Iris pigment epithelial cell (primary cell): Measurements from ENCODE around the gene CDH13.

Source experiments
- DNase-seq: peaks from one replicate; pipeline ENCODE4 v3.0.0-alpha.2; 2011; ENCODE audit warnings: low read depth

CDH13 gene

DNA sequence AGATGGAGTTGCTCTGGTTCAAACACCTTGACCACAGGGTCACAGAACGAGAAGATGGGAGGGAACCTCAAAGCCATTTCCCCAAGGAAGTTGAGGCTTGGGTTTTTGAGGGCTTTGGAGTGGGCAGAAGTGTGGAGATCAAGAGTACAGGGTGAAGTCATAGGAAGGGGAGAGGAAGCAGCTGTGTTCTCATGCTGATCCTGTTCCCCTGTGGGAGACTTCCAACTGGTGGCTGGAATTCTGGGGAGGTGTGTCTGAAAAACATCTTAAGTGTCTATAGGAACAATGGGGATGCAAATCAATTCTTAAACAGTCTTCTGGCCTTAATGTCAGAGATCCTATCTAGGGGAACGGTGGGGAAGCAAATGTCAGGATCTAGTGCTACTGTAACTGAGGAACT is 1142.2 kb downstream of the CDH13 start:
- no peak for DNase-seq

DNA sequence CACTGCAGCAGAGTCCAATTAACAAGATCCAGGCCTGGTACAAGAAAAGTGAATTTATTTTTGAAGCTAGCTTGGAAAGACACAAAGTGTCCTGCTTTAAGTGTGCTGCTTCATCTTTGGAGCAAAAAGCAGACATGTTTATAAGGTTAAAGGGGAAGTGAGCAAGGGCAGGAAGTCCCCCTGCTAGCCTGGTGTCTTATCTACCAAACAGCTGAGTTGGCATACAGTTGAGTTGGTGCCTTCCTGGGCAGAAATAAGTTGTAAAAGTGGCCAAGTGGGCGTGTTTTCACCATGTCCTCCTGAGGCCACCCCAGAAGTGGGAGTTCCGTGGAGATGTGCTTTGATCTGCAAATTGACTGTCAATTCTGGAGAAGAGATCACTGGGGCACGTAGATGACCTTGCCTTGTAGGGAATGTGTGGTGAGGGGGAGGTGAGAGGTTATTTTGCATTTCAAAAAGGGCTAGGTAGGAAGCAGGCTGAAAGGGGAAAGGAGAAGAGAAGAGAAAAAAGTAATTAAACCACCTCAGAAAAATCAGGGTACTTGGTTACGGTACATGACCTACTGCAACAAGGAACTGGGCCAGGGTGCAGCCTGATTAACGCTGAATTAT is 1142.7 kb downstream of the CDH13 start:
- no peak for DNase-seq

DNA sequence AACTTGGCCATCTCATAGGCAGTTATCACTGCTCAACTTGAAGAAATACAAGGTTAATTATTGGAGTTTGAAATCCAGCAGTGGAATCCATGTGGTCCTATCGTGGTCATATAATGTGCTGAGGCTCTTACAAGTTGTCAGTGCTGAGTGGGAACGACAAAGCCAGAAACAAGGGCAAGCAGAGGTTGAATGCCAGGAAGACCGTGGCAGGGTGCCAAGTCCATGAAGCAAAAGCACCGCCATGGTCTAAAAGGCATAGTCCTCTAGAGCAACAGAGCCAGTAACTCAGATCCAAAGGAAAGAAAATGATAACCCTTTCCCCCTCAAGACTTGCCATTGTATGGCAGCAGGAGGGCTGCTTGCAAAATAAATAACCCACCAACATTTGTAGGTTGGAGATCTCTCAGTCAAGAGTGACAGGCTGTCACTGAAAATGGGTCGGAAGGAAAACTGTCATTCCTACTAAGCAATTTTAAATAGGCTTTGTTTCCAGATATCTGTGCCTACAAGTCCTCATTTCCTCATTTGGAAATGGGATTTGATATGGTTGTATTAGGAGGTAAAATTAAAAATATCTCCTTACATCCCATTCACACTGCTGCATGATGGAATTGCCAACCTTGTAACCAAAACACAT is 1144.7 kb downstream of the CDH13 start:
- no peak for DNase-seq

DNA sequence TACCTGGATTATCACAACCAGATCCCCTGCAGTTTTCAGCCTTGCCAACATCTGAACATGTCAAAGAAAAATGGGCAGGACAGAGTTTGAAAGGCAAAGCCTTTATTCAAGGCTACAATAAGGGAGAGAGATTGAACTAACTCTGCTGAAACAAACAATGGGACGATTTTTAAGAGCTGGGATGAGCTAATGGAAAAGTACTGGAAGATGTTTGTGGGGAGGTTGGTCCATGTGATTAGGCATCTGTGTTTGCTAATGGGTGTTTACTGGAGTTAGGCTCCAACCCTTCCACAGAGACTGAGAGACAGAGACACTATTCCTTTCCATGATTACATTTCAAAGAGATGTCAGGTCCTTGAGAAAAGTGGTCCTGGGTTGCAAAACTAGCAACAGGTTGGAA is 1146.0 kb downstream of the CDH13 start:
- DNase-seq = no peak

DNA sequence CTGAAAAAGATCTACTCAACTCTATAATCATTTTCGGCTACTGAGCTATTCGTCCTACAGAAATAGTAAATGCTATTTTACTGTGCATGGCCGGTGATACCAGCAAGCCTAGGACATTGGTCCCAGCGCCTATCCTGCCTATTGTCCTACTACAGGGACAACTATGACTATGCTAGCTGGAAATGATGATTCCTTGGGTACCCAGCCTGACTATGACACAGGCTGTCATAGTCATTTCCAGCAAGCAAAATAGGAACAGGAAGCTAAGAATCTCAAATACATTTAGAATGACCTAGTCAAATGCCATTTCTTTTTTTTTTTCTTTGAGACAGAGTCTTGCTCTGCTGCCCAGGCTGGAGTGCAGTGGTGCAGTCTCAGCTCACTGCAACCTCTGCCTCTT is 1147.3 kb downstream of the CDH13 start:
- no peak for DNase-seq

DNA sequence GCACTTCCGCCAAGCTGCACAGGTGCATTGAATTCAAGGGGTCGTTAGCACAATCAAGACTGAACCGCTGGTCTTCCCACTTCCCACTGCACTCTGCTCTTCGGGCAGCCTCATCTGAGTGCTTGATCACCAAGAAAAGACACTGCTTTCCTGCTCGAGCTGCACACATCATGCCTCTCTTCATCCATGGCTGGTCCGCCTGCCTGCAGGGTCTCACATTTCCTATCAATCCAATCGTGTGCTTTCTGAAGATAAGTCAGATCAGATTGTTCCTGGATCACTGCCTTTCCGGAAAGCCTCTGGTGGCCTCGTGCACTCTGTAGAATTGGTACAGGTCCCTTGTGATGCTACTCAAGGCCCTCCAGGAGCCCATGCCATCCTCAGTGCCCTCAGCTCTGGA is 1150.2 kb downstream of the CDH13 start:
- no peak for DNase-seq

DNA sequence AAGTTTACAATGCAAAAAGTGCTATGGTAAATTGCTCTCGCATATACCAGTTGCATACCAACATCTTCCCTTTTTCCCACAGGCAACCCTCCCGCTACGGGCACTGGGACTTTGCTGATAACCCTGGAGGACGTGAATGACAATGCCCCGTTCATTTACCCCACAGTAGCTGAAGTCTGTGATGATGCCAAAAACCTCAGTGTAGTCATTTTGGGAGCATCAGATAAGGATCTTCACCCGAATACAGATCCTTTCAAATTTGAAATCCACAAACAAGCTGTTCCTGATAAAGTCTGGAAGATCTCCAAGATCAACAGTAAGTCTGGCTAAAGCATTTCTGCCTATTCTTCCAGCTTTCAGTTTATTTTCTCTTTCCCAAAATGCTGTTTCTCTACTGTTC is 1153.1 kb downstream of the CDH13 start:
- peak; percentile 58 for DNase-seq

DNA sequence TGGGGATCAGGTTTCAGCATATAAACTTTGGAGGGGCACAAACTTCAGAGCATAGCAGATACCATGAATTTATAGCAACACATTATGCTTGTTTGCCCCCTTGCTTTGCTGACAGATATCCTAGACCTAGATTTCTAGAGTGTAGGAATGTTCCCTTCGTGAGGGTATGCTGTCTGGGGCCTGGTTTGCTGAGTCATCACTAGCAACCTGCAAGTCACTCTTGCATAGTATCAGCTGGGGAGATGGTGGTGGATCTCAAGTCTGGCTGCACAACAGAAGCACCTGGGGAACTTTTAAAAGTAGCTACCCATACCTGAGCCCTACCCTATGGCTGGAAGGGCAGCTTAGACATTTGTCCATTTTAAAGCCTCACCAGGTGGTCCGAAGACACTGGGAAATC is 1158.7 kb downstream of the CDH13 start:
- DNase-seq = peak; percentile 29

DNA sequence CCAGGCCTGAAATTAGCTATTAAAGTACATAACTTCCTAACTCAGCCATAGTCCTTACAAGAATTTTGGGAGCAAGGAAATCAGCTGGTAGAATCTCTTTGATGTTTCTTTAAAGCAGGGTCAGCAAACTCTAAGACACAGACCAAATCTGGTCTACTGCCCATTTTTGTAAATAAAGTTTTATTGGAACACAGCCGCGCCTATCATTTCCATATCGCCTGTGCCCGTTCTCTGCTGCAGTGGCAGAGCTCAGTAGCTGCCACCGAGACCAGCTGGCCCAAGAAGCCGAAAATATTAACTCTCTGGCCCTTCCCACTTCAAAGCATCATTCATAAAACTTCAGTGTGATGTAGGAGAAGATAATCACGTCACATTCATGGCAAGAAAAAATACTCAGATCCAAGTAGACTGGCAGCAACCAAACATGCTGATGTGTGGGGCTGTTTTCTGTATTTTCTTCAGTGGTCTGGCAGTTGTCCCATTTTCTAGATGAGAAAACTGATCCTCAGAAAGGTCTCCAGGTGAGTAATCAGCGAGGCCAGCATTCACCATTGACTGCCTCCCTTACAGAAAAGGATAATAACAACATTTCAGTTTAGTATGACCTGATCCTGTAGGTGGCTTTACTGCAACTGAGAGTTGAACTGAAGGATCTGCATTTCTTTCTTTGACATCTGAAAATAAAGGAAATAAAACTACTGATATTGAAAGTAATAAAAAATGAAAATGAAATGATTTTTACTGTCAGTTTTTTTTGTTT is 1163.1 kb downstream of the CDH13 start:
- DNase-seq = no peak

DNA sequence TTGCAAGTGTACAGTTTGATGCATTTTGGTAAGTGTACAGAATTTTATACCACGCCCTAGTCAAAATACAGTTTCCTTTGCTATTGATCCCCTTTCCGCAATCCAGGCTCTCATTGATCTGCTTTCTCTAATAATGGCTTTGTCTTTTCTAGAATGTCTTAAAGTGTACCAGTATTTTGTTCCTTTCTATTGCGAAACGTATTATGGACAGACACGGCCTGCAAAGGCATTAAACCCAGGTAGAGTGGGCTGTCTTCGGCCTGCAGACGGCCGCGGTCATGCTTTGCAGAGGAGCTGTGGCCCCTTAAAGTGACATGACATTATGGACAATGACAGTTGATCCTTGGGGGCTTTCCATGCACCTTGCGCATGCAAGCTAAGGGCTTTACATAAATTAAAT is 1165.1 kb downstream of the CDH13 start:
- no peak for DNase-seq

DNA sequence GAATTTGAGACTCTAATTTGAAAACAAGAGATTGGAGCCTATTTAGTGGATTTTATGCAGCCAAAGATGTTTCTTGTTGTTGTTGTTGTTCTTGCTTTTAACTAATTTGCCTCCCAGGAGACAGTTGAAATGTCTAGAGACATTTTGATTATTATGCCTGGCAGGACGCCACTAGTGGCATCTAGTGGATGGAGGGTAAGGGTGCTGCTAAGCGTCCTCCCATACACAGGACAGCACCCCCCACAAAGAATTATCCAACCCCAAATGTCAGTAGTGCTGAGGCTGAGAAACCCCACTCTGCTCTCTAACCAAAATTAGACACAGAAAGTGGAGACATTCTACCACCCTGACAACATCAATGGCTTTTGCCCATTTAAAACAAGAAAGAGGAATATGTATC is 1165.6 kb downstream of the CDH13 start:
- no peak for DNase-seq

DNA sequence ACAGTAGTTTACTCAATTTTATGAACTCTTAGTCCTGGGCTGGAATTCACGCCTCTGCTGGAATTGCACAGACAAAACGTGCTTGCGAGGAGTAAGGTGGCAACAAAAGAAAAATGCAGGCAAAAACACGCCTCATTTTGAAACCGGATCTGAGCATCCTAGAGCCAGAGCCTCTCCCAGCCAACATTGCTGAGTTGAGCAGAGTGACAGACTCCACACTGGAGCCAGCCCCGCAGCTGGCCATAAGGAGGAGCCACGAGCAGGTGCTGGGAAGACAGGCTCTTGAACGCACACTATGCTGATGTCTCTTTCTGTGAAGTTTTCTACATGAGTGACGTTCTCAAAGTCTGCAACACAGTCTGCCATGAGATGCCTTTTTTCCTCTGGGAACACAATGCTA is 1166.4 kb downstream of the CDH13 start:
- no peak for DNase-seq

DNA sequence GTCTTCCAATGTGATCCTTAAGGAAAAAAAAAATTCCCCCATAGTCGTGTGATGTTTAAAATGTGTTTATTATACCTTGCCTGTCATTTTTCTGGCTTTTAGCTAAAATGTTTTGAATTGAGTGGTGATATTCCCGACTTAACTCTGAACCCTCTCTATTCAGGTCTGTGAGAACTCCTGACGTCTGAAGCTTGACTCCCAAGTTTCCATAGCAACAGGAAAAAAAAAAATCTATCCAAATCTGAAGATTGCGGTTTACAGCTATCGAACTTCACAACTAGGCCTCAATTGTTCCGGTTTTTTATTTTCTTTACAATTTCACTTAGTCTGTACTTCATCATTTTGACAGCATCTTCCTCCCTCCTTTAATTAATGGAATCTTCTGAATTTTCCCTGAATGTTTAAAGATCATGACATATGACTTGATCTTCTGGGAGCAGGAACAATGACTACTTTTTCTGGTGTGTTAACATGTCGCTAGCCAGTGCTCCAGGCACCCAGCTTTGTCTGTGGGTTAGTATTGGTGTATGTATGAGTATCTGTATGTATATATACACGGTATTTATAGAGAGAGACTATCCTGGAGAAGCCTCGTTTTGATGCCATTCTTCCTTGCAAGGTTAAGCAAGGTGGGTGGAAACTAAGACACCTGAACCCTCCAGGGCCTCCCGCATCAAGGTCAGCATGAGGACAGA is 1168.2 kb downstream of the CDH13 start:
- no peak for DNase-seq

DNA sequence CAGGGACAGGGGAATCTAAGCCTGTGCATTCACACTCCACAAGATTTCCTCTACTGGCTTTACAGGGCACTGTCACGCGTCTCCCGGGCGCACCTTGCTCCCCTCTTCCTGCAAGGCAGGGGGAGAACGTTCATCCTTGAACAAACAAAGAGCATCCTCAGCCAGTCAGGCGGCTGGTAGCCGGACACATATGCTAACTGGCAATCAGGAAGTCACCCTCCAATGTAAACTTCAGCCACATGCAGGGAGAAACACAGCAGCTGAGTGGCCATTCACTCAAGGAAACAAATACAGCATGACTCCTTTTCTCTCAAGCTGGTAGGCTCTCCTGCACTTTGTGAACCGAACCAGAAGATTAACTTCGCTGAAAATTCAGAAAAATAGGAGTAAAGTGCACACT is 1170.2 kb downstream of the CDH13 start:
- no peak for DNase-seq

DNA sequence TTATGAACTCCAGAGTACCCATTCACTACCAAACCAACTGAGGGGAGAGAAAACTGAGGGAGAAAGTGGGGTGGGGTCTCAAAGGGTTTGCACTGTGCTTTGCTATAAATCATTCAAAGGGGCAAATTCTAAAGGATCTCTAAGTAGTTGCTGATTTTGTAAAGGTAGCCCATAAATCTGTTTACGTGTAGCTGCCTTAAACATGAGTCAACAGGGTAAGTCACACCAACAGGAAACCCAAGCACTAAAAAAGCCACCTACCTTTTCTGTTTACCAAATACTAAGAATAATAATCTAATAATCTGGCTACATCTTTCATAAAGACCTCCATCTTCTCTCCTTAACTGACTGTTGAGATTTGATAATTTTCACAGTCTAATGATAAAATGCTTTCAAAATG is 1172.6 kb downstream of the CDH13 start:
- DNase-seq = no peak

DNA sequence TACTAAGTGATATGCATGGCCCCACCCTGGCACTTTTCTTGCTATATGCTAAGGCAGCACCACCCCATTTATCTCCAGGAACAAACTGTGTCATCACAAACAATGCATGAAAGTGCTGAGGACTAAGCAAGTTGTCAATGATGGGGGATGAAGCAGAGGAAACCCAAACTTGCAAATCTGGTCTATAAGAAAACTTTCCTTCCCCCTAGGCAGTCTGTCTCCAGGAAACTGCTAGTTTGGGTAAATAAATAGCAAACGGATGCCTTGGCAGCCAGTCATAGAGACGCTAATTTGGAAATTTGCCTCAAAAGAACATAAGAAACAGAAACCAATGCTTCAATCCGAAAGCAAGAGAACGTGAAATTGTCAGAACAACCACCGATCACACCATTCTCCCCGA is 1175.4 kb downstream of the CDH13 start:
- DNase-seq = peak; percentile 79

DNA sequence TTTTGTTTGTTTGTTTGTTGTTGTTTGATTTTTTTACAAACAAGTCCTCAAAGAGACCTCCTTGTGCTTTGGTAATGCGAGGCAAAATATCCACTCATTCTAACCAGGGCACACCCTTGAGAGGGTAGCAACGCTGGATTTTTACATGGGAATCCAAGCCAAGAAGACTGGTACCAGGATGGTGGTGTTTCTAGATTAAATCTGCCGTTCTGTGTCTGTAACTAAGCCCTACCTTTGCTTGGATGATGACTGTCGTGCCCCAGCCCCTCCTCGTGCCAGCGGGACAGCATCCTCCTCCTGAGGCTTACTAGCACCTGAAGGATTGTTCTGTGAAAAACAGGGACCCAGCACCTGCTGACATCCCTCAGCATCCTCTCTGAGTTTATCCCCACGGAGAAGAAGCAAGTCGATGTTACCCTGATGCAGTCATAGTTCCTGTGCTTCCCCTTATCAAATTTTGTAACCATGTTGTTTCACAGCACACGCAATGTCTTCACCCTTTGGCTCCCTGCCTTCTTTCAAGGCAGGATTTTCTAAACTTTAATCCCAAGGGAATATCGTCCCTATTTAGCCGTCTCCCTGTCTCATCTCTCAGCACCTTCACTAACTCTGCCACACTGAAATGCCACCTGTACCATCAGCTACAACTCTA is 1175.9 kb downstream of the CDH13 start:
- no peak for DNase-seq

DNA sequence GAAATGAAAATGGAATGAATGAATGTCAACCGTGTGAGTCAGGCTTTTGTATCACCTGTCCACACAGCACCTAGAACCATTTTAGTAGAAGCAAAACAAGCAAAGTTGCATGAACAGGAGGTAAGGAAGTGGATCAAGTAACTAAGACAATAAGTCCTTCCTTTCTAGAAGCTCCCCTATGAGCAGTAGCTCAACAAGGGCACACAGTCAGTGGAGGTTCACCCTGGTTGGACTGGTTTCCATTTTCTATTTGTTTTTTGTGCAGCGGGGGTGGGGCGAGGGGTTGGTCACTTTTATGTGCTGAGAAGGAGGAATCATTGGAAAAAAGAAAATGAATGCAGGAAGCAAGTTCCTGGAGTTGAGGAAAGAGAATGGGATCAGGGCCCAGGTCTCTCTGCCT is 1177.0 kb downstream of the CDH13 start:
- DNase-seq = no peak

DNA sequence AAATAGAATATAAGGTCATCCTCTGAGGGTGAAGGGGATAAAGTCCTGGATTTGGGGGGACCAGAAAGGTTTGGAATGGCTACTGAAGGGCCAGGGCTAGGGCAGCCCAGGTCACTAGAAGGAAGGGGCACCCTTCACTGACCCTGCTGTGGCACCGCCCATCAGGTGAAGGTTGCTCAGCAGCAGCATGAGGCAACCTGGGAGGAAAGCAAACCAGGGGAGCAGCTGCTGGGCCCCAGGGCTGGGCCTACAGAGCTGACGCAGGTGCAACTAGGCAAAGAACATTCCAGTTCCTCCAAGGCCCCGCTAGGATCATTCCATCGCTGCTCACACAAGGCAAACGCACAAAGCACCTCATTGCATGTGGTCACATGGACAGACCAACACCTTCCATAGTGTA is 1177.6 kb downstream of the CDH13 start:
- no peak for DNase-seq

DNA sequence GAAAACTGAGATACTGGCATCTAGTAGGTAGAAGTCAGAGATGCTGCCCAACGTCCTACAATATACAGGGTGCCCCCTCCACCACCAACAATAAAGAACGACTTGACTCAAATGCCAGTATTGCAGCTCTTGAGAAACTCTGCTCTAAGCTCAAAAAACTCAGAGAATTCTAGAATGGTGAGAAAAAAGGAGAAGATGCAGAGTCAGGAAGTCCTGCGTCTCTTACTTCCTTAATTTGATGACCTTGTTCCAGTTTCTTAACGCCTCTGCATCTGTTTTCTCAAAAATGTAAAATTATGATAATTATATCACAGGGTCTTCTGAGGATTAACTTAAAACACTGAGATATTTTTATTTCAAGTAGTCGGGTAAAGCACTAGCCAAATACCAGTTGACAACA is 1179.3 kb downstream of the CDH13 start:
- DNase-seq = no peak

DNA sequence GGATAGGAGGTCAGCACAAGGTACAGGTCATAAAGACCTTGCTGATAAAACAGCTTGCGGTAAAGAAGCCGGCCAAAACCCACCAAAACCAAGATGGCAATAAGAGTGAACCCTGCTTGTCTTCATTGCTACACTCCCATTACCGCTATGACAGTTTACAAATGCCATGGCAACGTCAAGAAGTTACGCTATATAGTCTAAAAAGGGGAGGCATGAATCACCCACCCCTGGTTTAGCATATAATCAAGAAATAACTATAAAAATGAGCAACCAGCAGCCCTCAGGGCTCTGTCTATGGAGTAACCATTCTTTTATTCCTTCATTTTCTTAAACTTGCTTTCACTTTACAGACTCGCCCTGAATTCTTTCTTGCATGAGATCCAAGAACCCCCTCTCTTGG is 1180.0 kb downstream of the CDH13 start:
- no peak for DNase-seq

DNA sequence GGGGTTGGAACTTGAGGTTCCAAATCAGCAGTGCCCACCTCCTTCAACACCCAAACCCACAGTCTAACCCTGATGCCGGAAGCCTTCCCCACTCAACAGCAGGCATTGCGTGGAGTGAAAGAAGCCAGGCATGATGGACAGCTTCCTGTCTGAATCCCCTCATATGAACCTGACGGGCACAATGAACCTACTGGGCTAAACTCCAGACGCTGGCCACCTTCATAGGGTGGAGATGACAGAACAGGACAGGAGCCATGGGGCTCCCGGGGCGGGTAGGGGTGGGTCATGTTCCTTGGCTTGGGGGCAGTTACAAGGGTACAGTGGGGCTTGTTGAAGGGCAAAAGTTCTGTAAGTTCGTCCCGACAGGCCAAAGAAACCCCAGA is 1180.5 kb downstream of the CDH13 start:
- no peak for DNase-seq
